A204.1 (cell line): ENCODE results near the gene RNF151.

Experiments
- FAIRE-seq: peaks from 2 replicates; lab custom pipeline; 2012; peaks lifted over from hg19 to GRCh38; lab: Jason Lieb, UNC

The RNF151 gene

GRCh38 chr16:1978476-1979120, 11.9 kb downstream of the RNF151 start:
- FAIRE-seq: no peak

DNA sequence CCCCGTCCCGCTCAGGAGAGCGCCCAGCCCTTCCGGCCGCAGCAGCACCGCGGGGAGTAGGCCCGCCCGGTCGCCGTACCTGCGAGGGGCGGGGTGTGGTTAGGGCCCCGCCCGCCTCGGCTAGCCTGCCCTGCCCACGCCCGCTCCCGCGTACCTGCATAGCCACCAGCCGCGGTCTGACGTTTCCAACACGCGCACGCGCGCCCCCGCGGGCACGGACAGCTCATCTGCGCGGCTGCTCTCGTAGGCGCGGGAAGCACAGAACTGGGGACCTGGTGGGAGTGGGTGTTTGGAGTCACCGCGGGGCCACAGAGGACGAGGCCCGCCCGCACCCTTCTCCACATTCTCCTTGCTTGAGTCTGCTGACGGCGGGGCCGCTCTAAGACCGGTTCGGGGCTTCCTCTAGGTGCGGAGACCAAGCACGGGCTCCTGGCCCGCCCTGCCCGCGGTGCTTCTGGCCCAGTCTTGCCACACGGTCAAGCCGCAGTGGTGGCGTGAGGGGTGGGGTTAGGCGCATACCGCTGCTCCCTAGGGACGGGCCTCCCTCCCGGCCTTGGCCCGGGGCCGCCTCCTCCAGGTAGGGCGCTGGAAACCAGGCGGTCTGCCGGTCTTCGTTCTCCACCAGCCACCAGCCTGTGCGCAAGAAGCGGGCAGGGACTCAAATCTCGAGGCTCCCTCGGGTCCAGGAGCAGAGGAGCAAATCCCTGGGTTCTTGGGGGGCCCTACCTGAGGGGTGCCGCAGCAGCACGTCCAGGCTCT, 12.8 kb downstream of the RNF151 start:
- no peak for FAIRE-seq

GRCh38 chr16:1980030-1980769, 13.5 kb downstream of the RNF151 start:
- no peak for FAIRE-seq

- FAIRE-seq: no peak
These were observed 14.1 kb downstream of the RNF151 start for GRCh38 chr16:1980770-1981087.

- FAIRE-seq: no peak
These were observed 14.8 kb downstream of the RNF151 start, which contains the start of gene NOXO1 for GRCh38 chr16:1981398-1981836. Gene NOXO1, minus strand, starts transcription at chr16:1981469. Its CDS starts 290 bp downstream, at chr16:1981179.

- FAIRE-seq: no peak
These were observed 15.4 kb downstream of the RNF151 start for GRCh38 chr16:1982013-1982433.

DNA sequence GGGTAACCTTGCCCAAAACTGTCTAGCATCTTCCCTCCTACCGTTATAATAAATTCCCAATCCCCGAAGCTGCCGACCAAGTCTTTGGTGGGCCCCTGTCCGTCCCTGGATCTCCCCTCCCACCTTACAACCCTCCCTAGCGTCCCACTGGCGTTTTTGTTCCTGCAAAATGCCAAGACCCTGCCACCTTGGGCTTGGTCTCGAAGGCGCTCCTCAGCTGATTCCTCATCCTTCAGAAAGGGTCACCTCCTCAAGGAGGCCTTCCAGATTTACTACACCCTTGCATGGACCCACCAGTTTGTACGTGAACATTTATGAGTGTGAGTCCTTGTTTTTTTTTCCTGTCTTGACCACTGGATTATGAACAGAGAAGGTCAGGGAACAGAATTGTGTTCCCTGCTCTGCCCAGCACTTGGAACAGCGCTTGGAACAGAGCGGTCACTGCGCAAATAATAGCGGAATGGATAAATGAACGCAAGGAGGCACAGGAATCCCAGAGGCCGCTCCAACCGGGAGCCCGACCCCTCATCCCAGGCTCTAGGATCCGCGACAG, 16.4 kb downstream of the RNF151 start:
- no peak for FAIRE-seq

GRCh38 chr16:1983544-1984346, 17.1 kb downstream of the RNF151 start, which contains the start of gene GFER:
Gene GFER, plus strand, starts transcription at chr16:1984193. Its CDS starts 26 bp downstream, at chr16:1984219.
- no peak for FAIRE-seq

GRCh38 chr16:1984347-1985225, 17.9 kb downstream of the RNF151 start:
- no peak for FAIRE-seq

DNA sequence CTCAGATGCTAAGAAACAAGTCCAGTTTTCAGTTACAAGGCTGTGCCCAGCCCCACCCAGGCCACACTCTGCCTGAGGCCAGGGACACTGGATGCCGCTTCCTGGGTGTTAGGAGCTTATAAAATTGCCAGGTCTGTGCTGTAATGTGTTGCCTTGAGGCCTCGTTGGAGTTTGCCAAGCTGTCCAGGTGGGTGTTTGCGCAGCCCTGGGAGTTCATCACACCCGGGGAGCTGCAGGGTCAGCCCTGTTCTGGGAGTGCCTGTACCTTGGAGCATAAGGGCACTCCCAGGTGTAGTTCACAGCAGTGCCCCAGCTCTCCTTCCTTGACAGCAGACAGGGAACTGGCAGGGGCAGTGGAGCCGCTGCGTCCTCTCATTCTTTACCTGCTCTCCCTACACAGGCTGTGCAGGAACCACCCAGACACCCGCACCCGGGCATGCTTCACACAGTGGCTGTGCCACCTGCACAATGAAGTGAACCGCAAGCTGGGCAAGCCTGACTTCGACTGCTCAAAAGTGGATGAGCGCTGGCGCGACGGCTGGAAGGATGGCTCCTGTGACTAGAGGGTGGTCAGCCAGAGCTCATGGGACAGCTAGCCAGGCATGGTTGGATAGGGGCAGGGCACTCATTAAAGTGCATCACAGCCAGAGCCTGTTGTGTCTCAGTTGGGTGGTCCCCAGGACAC, 19.0 kb downstream of the RNF151 start:
- no peak for FAIRE-seq

DNA sequence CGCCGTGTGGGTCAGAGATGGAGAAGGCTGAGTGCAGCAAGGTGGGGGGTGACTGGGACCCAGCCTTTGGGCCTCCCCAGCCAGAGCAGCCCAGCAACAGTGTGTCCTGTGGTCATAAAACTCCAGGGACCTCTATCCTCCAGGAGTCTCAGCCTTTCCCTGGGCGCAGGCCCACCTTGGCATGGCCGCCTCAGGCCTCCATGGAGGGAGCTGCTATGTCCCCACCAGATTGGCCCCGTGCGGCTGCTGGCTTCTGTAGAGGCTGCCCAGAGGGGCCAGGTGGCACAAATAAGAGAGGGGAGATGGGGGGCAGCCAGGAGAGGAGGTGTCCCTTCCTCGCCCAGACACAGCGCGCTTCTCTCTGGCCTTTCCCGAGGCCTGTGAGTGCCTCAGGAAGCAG, 20.5 kb downstream of the RNF151 start:
- no peak for FAIRE-seq

- FAIRE-seq: no peak
These were observed 22.8 kb downstream of the RNF151 start, which contains the start of gene SYNGR3 for GRCh38 chr16:1989209-1990100. Gene SYNGR3, plus strand, starts transcription at chr16:1989970. Its CDS starts 133 bp downstream, at chr16:1990103.

GRCh38 chr16:1990101-1990350, 23.4 kb downstream of the RNF151 start:
- FAIRE-seq: no peak

DNA sequence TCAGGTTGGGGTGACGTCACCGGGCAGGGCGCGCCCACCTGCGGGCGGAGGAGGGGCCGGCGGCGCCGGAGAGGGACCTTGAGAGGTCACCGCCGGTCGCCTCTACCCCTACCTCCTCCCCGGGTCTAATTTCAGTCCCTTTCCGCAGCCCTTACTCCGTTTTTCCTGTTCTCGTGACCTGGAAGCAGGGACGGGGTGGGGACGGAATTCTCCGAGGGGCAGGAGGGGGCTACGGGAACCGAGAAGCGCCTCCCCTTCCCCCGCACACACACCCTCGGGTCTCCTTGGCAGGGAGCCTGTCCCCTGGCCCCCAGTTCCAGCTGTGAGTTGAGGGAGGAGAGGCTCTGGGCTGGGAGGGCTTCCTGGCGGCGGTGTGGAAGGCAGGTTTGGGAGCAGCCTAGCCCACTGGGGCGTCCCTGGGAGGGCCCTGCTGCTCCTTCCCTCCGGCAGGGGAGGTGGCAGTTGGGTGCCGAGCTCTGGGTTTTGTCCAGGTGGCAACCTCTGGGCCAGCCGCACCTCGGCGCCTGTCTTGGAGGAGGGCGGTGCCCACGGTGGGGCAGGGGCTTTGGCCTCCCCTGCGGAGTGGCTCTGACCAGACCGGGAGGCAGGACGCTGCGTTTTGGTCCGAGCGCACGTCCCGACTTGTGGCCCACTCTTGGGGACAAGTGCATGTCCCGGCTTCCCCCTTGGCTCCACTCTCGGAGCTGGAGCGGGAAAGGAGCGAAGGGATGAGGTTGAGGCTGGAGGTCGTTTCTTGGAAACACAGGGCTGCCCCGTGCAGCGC, 23.9 kb downstream of the RNF151 start:
- FAIRE-seq: no peak

- no peak for FAIRE-seq
These were observed 24.5 kb downstream of the RNF151 start for GRCh38 chr16:1991135-1991551.

- no peak for FAIRE-seq
These were observed 24.9 kb downstream of the RNF151 start for GRCh38 chr16:1991588-1991947.

DNA sequence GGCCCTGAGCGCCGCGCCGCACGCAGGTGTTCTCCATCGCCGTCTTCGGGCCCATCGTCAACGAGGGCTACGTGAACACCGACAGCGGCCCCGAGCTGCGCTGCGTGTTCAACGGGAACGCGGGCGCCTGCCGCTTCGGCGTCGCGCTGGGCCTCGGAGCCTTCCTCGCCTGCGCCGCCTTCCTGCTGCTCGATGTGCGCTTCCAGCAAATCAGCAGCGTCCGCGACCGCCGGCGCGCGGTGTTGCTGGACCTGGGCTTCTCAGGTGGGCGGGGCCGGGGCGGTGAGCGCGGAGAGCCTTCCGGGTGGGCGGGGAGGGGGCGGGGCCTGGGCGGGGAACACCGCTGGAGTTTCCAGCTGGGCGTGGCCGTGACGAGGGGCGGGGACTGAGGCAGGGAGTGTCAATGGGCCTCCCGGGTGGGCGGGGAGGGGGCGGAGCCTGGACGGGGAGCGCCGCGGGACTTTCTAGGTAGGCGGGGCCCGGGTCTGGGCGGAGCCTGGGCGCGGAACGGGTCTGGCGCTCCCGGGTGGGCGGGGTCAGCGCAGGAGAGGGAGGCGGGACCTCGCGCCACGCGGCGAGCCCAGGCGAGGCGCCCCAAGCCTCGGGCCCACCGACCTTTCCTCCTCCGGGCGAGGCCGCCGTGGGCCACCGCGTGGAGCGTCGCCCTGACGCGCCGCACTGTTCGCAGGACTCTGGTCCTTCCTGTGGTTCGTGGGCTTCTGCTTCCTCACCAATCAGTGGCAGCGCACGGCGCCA, 25.5 kb downstream of the RNF151 start:
- no peak for FAIRE-seq
